GM19372 (cell line): ENCODE measurements around the gene HECA.
"Not testable (repeated sequence)": the region's sequence is repeated elsewhere in the genome, so short reads cannot be mapped to it uniquely, and the experiment has no call there.

Source experiments
- ATAC-seq: cut with Tn5 transposase; IDR thresholded peaks from one replicate; pipeline ENCODE4 v1.9.1; 2021; ENCODE audit warnings: mild to moderate bottlenecking, low read depth, moderate library complexity; ENCODE audit not compliant: unreplicated experiment

Gene HECA

DNA sequence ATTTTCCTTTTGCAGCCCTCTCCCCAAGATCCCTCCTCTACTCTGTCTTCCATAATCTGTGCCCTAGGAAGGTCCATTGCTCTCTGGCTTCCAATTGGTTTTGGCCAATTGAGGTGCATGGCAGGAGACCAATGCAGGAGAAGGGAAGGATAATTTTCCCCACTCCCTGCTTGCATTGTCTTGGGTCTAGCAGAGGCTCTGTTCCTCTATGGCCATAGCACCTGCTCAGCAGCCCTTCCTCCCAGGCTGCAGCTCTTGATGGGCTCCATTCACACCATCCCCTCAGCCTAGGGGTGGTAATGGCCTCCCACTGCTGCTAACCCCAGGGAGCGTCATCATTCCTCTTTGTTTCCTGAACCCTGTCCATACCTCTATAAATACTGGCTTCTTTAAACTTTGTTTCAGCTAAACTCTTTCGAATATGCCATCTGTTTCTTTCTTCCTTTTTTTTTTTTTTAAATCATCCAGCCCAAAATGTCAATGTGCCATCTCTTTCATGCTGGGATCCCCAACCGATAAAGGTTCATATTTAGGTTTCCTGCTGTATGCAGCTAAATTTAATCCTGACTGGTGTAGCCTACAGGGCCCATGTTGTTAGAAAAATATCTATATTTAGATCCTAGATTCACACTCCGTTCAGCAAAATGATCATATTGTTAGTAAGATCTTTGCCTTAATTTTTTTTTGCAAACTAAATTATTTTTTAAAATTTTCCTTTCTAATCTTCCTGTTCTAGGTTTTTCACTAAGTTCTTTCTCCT lies 63.8 kb downstream of the HECA start:
- ATAC-seq = no peak

GRCh38 chr6:139201378-139201777 lies 66.5 kb downstream of the HECA start:
- no peak for ATAC-seq

- no peak for ATAC-seq
These were observed 70.1 kb downstream of the HECA start for GRCh38 chr6:139204978-139205377.

GRCh38 chr6:139205843-139206242 lies 71.0 kb downstream of the HECA start:
- ATAC-seq = no peak

DNA sequence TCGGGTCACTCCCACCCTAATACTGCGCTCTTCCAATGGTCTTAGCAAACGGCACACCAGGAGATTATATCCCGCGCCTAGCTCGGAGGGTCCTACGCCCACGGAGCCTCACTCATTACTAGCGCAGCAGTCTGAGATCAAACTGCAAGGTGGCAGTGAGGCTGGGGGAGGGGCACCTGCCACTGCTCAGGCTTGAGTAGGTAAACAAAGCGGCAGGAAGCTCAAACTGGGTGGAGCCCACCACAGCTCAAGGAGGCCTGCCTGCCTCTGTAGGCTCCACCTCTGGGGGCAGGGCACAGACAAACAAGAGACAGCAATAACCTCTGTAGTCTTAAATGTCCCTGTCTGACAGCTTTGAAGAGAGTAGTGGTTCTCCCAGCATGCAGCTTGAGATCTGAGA lies 75.9 kb downstream of the HECA start:
- ATAC-seq = not testable (repeated sequence)

DNA sequence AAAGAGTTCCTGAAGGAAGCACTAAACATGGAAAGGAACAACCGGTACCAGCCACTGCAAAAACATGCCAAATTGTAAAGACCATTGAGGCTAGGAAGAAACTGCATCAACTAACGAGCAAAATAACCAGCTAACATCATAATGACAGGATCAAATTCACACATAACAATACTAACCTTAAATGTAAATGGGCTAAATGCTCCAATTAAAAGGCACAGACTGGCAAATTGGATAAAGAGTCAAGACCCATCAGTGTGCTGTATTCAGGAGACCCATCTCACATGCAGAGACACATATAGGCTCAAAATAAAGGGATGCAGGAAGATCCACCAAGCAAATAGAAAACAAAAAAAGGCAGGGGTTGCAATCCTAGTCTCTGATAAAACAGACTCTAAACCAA lies 77.6 kb downstream of the HECA start:
- ATAC-seq = not testable (repeated sequence)

GRCh38 chr6:139219271-139219729 lies 84.4 kb downstream of the HECA start:
- peak; percentile 100 for ATAC-seq

DNA sequence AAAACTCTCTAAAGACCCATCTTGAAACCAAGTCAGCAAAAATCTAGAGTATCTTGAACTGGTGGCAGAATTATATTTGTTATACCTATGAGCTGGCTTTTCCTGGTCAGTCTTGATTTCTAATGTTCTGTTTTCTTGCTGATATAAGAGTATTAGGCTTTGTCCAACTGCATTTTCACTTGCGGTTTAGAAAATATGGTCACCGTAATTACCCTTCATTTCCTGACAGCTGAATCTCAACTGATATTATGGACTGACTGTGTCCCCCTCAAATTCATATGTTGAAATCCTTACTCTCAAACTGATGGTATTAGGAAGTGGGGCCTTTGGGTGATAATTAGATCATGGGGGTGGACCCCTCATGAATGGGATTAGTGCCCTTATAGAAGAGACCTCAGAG lies 84.9 kb downstream of the HECA start:
- ATAC-seq = no peak

- ATAC-seq = not testable (repeated sequence)
These were observed 93.5 kb downstream of the HECA start for GRCh38 chr6:139228387-139228786.
